SK-N-SH (cell line): ENCODE data around the gene TTC7B. TPM values are rescaled to one million over a fixed set of nuclear protein-coding genes. Genes with fewer than 3 reads are reported as not detected.
A peak's percentile ranks its signal among the peaks of the same experiment; 100 is the strongest.

Source experiments
- CTCF ChIA-PET: fragments of 300-600, 350-600 bp; formaldehyde crosslinking; extraction: SDS; loops from one replicate; lab custom pipeline; 2021; lab: Yijun Ruan, JAX
- POLR2A ChIA-PET: fragments of 350-600 bp; sonication (Branson Sonifier 250); formaldehyde crosslinking; extraction: SDS; loops from one replicate; lab custom pipeline; 2020; ENCODE audit warnings: antibody characterized with exemption, inconsistent platforms; lab: Yijun Ruan, JAX
- DNase-seq: peaks from one replicate; pipeline ENCODE4 v3.0.0; 2012
- H2AFZ ChIP-seq: fragments of 200-600 bp; sonication (generic); 2 replicates; pipeline ENCODE4 v1.8.1; 2016; ENCODE audit warnings: antibody characterized with exemption, mild to moderate bottlenecking, low read depth
- H3F3A ChIP-seq: fragments of 200-600 bp; sonication (generic); replicated peaks from 2 replicates; pipeline ENCODE3; 2016; ENCODE audit warnings: antibody characterized with exemption, mild to moderate bottlenecking; ENCODE audit not compliant: insufficient read depth
- H3K27ac ChIP-seq, 2 experiments: fragments of 200-500 bp in 1 of 2; fragments of 200-600 bp in 1 of 2; sonication (Bioruptor generic) in 1 of 2; sonication (generic), shearing (Covaris generic) in 1 of 2; 2 replicates each; pipeline versions ENCODE4 v1.5.1 to v1.6.1; 2014 to 2016; ENCODE audit warnings: low read depth in 2 of 2, inconsistent platforms in 1 of 2, low read length in 1 of 2, mild to moderate bottlenecking in 1 of 2, mixed read lengths in 1 of 2
- H3K27me3 ChIP-seq: fragments of 200-600 bp; sonication (generic), shearing (Covaris generic); 2 replicates; pipeline ENCODE4 v1.6.1; 2016; ENCODE audit warnings: mixed run types; ENCODE audit not compliant: insufficient read depth
- H3K36me3 ChIP-seq, 2 experiments: fragments of 200-500 bp in 1 of 2; fragments of 200-600 bp in 1 of 2; sonication (Bioruptor generic) in 1 of 2; sonication (generic) in 1 of 2; replicated peaks in 1 of 2; 2 replicates each; pipeline versions ENCODE3 to v1.5.1; 2014 to 2016; ENCODE audit warnings: low read length in 1 of 2, mild to moderate bottlenecking in 1 of 2; ENCODE audit not compliant: insufficient read depth in 2 of 2, control insufficient read depth in 1 of 2
- H3K4me1 ChIP-seq, 2 experiments: fragments of 200-500 bp in 1 of 2; fragments of 200-600 bp in 1 of 2; sonication (Bioruptor generic) in 1 of 2; sonication (generic), shearing (Covaris generic) in 1 of 2; 2 replicates each; pipeline versions ENCODE4 v1.5.1 to v1.6.1; 2014 to 2016; ENCODE audit warnings: low read depth in 1 of 2, low read length in 1 of 2, mixed run types in 1 of 2; ENCODE audit not compliant: insufficient read depth in 2 of 2, control insufficient read depth in 1 of 2
- H3K4me2 ChIP-seq: fragments of 200-600 bp; sonication (generic), shearing (Covaris generic); 2 replicates; pipeline ENCODE4 v1.6.1; 2017; ENCODE audit warnings: mixed run types
- H3K4me3 ChIP-seq, 2 experiments: fragments of 200-500 bp in 1 of 2; fragments of 200-600 bp in 1 of 2; sonication (Bioruptor generic) in 1 of 2; sonication (generic), shearing (Covaris generic) in 1 of 2; 2 replicates each; pipeline versions ENCODE4 v1.5.1 to v1.8.1; 2014 to 2016; ENCODE audit warnings: low read depth in 2 of 2, inconsistent platforms in 1 of 2, low read length in 1 of 2, mild to moderate bottlenecking in 1 of 2, mixed read lengths in 1 of 2, moderate library complexity in 1 of 2
- H3K79me2 ChIP-seq: fragments of 200-600 bp; sonication (generic); 2 replicates; pipeline ENCODE4 v1.8.1; 2017; ENCODE audit warnings: mild to moderate bottlenecking; ENCODE audit not compliant: insufficient read depth
- H3K9ac ChIP-seq: fragments of 200-600 bp; sonication (generic); 2 replicates; pipeline ENCODE4 v1.6.1; 2017; ENCODE audit warnings: mixed run types
- H3K9me2 ChIP-seq: fragments of 200-600 bp; sonication (generic); 2 replicates; pipeline ENCODE4 v1.6.1; 2017; ENCODE audit warnings: mixed run types
- H3K9me3 ChIP-seq: fragments of 200-600 bp; sonication (generic); 2 replicates; pipeline ENCODE4 v1.6.1; 2017; ENCODE audit warnings: mixed run types, mild to moderate bottlenecking, moderate library complexity
- H4K20me1 ChIP-seq: fragments of 200-600 bp; sonication (generic); 2 replicates; pipeline ENCODE4 v1.6.1; 2017; ENCODE audit warnings: mild to moderate bottlenecking, mixed run types; ENCODE audit not compliant: insufficient read depth
- EP300 ChIP-seq, 2 experiments: IDR thresholded peaks; 2 replicates each; pipeline versions ENCODE4 v1.4.0 to v1.6.1; 2012; ENCODE audit warnings: borderline replicate concordance in 1 of 2, low read depth in 1 of 2, low read length in 1 of 2
- FOSL2 ChIP-seq: IDR thresholded peaks from 2 replicates; pipeline ENCODE4 v1.4.0; 2012; ENCODE audit warnings: low read depth, mild to moderate bottlenecking, moderate library complexity, borderline replicate concordance
- FOXJ3 ChIP-seq: sonication (generic); formaldehyde crosslinking; IDR thresholded peaks from 2 replicates; pipeline ENCODE4 v1.5.1; 2020; ENCODE audit warnings: mild to moderate bottlenecking, missing genetic modification reagents
- GATA2 ChIP-seq: sonication (generic); formaldehyde crosslinking; IDR thresholded peaks from 2 replicates; pipeline ENCODE4 v1.5.0; 2020; ENCODE audit warnings: mild to moderate bottlenecking, missing genetic modification reagents
- MXI1 ChIP-seq: IDR thresholded peaks from 2 replicates; pipeline ENCODE4 v1.6.1; 2012; ENCODE audit warnings: mild to moderate bottlenecking, low read depth, low read length, improper control_type of control experiment
- NFIC ChIP-seq: IDR thresholded peaks from 2 replicates; pipeline ENCODE4 v1.4.0; 2012; ENCODE audit warnings: borderline replicate concordance
- RCOR1 ChIP-seq: fragments of 150-350 bp; IDR thresholded peaks from 2 replicates; pipeline ENCODE4 v1.6.1; 2017; ENCODE audit warnings: antibody characterized with exemption, low read length
- REST ChIP-seq: IDR thresholded peaks from 2 replicates; pipeline ENCODE4 v1.6.1; 2012; ENCODE audit warnings: mild to moderate bottlenecking, low read depth, low read length, moderate library complexity
- SIN3A ChIP-seq: IDR thresholded peaks from 2 replicates; pipeline ENCODE4 v1.6.1; 2012; ENCODE audit warnings: low read depth, mild to moderate bottlenecking, low read length, moderate library complexity, borderline replicate concordance
- WGBS: methylation state at CpG from one replicate; pipeline ENCODE4 v1.1.6; 2017; ENCODE audit warnings: low lambda C conversion rate; 5-methylcytosine and 5-hydroxymethylcytosine counted together
- polyA plus RNA-seq, 3 experiments: library from polyadenylated mRNA; depleted of rRNA; stranded (reverse); fragments of >200 nt; gene quantifications; 2 replicates each; pipeline ENCODE4 v1.2.3, GENCODE V29; 2012

TTC7B gene
- polyA plus RNA-seq, 1 of the 3 experiments (the other 2 are of a cell fraction) = 43.1 TPM

- Histone ChIP-seq H3K4me3 (no peak overlapping the region), H3K36me3 (no peaks in the 10 kb centered on the region), H3K4me2 (no peak overlapping the region), H3K27me3 (no peaks in the 10 kb centered on the region), H2AFZ (no peak overlapping the region), H3K79me2 (no peaks in the 10 kb centered on the region), H3F3A (peaks cover 8% of the 10 kb centered on the region), H4K20me1 (no peaks in the 10 kb centered on the region), H3K4me1 (peaks cover 12 to 89% of the 10 kb centered on the region in 2 experiments), H3K27ac (peak overlapping the region in 1 of 2 experiments; percentile 54; a peak in 2 of 4 replicates), H3K9me2 (no peaks in the 10 kb centered on the region)
- DNase-seq = no peak
- 90% methylated on average over 3 of the region's 3 CpGs for WGBS
- CTCF ChIA-PET = interaction anchor here (1.8 to 2.1 kb wide), 2 partner anchors 149 kb away, joined by 6 to 7 read pairs; no protein-coding TSS in a partner anchor
- POLR2A ChIA-PET = interaction anchor here (0.6 to 1.1 kb wide), 4 partner anchors 26 to 151 kb away, joined by 3 to 6 read pairs (median 4); no protein-coding TSS in a partner anchor
- no peak for TF ChIP-seq MXI1
- peak; percentile 73 for TF ChIP-seq GATA2 (CRISPR knock-in tag)
- TF ChIP-seq EP300 (IDR thresholded peaks at IDR 0.05; ENCODE audit: borderline replicate concordance in 1 of 2, low read depth in 1 of 2, low read length in 1 of 2) = peak in 1 of 2 experiments; percentile 65; a peak in 1 of 4 replicates
- peak; percentile 48; the same call in 1 of the 2 replicates for TF ChIP-seq RCOR1
- TF ChIP-seq FOXJ3 (CRISPR knock-in tag) = 0 out of 2 replicates have a peak, but pooled peaks have one; percentile 44
- TF ChIP-seq, all 33 proteins: peak for 4
- Histone ChIP-seq H3K9ac (no peak overlapping the region), H3K9me3 (no peaks in the 10 kb centered on the region)
Measured at GRCh38 chr14:90548455-90548854, 267.8 kb downstream of the TTC7B start.

- H3K79me2 ChIP-seq = no peaks in the 10 kb centered on the region
- H3K4me3 ChIP-seq = no peak overlapping the region
- H3K27me3 ChIP-seq = no peaks in the 10 kb centered on the region
- CTCF ChIA-PET = interaction anchor here (0.7 to 2.1 kb wide), 4 partner anchors 39 to 150 kb away, joined by 3 to 7 read pairs (median 6); no protein-coding TSS in a partner anchor
- H3K36me3 ChIP-seq = no peaks in the 10 kb centered on the region
- H3K4me2 ChIP-seq = no peak overlapping the region
- H3K4me1 ChIP-seq = peaks cover 12 to 87% of the 10 kb centered on the region in 2 experiments
- no peak for DNase-seq
- TF ChIP-seq EP300 (IDR thresholded peaks at IDR 0.05; ENCODE audit: borderline replicate concordance in 1 of 2, low read depth in 1 of 2, low read length in 1 of 2) = no peak
- TF ChIP-seq SIN3A = no peak
- no peak for TF ChIP-seq NFIC
- no peak for TF ChIP-seq FOXJ3 (CRISPR knock-in tag)
- no peak for TF ChIP-seq GATA2 (CRISPR knock-in tag)
- no peak for TF ChIP-seq FOSL2
- POLR2A ChIA-PET = interaction anchor here (0.6 to 3.3 kb wide), 6 partner anchors 26 to 150 kb away, joined by 3 to 14 read pairs (median 4); no protein-coding TSS in a partner anchor
- H3K9me2 ChIP-seq = no peaks in the 10 kb centered on the region
- H4K20me1 ChIP-seq = no peaks in the 10 kb centered on the region
- H2AFZ ChIP-seq = no peak overlapping the region
- H3K9me3 ChIP-seq = no peaks in the 10 kb centered on the region
- H3K27ac ChIP-seq = peak overlapping the region in 1 of 2 experiments; percentile 54; a peak in 2 of 4 replicates
- peaks cover 8% of the 10 kb centered on the region for H3F3A ChIP-seq
- no peak overlapping the region for H3K9ac ChIP-seq
- 95% methylated on average over 3 of the region's 3 CpGs for WGBS
Measured at GRCh38 chr14:90547968-90548367, 268.3 kb downstream of the TTC7B start.

- H3K4me3 ChIP-seq = no peak overlapping the region
- peaks cover 12 to 82% of the 10 kb centered on the region in 2 experiments for H3K4me1 ChIP-seq
- DNase-seq = no peak
- H3K4me2 ChIP-seq = no peak overlapping the region
- peak overlapping the region in 1 of 2 experiments; percentile 94; a peak in 2 of 4 replicates for H3K27ac ChIP-seq
- no peaks in the 10 kb centered on the region for H3K9me2 ChIP-seq
- ChIA-PET POLR2A (interaction anchor here (0.9 to 3.3 kb wide), 4 partner anchors 9 to 96 kb away, joined by 3 to 14 read pairs (median 8); no protein-coding TSS in a partner anchor), CTCF (interaction anchor here (0.7 to 1.1 kb wide), 4 partner anchors 38 to 213 kb away, joined by 3 to 5 read pairs (median 4); no protein-coding TSS in a partner anchor)
- H3K36me3 ChIP-seq = no peaks in the 10 kb centered on the region
- H4K20me1 ChIP-seq = no peaks in the 10 kb centered on the region
- WGBS = 99% methylated on average over 10 of the region's 10 CpGs
- peaks cover 8% of the 10 kb centered on the region for H3F3A ChIP-seq
- no peak overlapping the region for H2AFZ ChIP-seq
- TF ChIP-seq EP300 (IDR thresholded peaks at IDR 0.05; ENCODE audit: borderline replicate concordance in 1 of 2, low read depth in 1 of 2, low read length in 1 of 2) (peak in 1 of 2 experiments; percentile 18; a peak in 1 of 4 replicates), REST (no peak)
- no peak overlapping the region for H3K9ac ChIP-seq
- H3K9me3 ChIP-seq = no peaks in the 10 kb centered on the region
- H3K79me2 ChIP-seq = no peaks in the 10 kb centered on the region
- no peaks in the 10 kb centered on the region for H3K27me3 ChIP-seq
Measured at GRCh38 chr14:90547250-90547649, 269.0 kb downstream of the TTC7B start.
